Uterus (tissue), 2 donors: ENCODE results near the gene LYST.

ENCODE experiments used
- POLR2A ChIP-seq, 2 donors: fragments of 450-650 bp; IDR thresholded peaks; one replicate each; pipeline ENCODE4 v1.6.1; 2016; ENCODE audit warnings: antibody characterized with exemption in 2 of 2, mild to moderate bottlenecking in 1 of 2, moderate library complexity in 1 of 2
- TF ChIP-seq, protein P1 (sequence below), 4 experiments: fragments of 200-600 bp in 2 of 4; fragments of 450-650 bp in 2 of 4; sonication (generic) in 2 of 4; IDR thresholded peaks; one replicate each; pipeline ENCODE4 v1.5.1; 2016 to 2019; ENCODE audit warnings: antibody characterized with exemption in 4 of 4, mild to moderate bottlenecking in 2 of 4, moderate library complexity in 1 of 4

DNA sequence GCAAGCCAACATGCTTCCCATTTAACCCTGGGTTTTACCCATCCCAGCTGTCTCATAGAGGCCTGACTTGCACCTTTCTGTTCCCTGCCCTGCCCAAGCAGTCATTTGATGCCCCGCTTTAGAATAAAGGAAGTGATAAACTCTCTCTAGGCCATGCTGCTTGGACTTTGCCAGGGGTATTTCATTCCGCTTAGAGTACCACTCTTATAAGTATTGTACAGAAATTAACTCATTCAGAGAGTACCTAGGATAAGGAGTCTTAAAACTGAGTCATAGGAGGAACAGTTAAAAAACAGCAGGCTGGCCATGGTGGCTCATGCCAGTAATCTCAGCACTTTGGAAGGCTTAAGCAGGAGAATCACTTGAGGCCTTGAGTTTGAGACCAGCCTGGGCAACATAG is 21.0 kb upstream of the LYST start:
- TF ChIP-seq, protein P1, sequence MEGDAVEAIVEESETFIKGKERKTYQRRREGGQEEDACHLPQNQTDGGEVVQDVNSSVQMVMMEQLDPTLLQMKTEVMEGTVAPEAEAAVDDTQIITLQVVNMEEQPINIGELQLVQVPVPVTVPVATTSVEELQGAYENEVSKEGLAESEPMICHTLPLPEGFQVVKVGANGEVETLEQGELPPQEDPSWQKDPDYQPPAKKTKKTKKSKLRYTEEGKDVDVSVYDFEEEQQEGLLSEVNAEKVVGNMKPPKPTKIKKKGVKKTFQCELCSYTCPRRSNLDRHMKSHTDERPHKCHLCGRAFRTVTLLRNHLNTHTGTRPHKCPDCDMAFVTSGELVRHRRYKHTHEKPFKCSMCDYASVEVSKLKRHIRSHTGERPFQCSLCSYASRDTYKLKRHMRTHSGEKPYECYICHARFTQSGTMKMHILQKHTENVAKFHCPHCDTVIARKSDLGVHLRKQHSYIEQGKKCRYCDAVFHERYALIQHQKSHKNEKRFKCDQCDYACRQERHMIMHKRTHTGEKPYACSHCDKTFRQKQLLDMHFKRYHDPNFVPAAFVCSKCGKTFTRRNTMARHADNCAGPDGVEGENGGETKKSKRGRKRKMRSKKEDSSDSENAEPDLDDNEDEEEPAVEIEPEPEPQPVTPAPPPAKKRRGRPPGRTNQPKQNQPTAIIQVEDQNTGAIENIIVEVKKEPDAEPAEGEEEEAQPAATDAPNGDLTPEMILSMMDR (IDR thresholded peaks at IDR 0.05) = no peak
- no peak for TF ChIP-seq POLR2A (IDR thresholded peaks at IDR 0.05)
